ENCODE data around the gene SFTPA2.
"Not testable (repeated sequence)": the region's sequence is repeated elsewhere in the genome, so short reads cannot be mapped to it uniquely, and the experiment has no call there.

The SFTPA2 gene

DNA sequence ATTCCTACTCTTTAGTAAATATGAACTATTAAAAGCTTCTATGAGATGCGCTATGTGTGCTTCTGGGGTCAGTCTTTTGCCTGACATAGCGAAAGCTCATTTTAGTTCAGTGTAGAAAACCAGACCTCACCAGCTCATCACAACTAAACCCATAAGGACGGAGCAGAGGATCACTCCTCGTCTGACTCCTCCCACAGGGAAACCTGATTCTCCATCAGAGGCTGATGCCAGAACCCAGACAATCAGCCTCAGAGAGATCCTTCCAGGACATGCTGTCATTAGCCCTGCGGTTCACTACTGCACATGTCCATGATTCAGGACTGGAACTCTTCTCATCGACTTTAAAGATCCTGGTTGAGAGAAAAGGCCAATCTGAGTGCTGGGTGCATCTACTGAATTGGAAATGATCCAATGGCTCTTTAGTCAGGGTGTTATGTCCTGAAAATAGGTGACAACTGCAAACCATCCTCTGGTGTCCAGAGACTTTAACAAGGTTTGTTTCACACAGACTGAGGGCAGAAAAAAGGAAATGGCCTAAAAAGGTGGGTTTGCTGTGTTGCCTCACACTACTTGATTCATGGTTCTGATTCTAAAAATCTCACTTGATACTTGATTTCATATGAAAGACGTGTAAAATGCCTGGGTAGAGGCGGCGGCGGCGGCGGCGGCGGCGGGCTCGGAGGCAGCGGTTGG is 48.2 kb downstream of the SFTPA2 start, which contains the start of gene EIF5AL1:
TSS of gene EIF5AL1 (plus strand) at position 643 of the 693 bp plus-strand sequence. CDS start 117 bp downstream, outside the sequence.
- not testable (repeated sequence) for DNase-seq (ENCODE audit: low read depth)

DNA sequence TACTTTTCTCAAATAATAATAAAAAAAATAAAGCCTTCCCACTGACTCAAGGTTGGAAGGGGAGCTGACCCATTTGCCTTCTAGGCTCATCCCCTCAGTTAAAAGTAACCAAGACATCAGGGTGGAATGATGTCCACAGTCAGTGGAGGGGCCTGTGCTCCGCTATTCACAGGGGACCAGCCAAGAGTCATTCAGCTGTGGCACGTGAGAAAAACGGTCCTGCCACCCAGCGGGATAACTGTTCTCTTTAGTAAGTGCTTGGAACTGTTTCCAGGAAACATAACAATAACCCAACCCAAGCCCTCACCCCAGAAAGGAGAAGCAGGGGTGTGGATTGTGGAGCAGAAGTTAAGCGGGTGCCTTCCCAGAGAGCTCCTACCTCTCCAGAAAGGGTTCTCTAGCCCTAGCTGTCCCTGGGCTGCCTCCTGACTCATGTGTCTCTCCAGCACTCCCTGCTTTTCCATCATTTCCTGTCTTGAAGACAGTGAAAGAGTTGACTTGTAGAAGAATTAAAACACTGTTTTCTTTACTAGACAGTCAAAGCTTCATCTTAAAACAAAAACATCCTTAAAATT is 50.2 kb downstream of the SFTPA2 start:
- DNase-seq (ENCODE audit: low read depth): not testable (repeated sequence)

DNA sequence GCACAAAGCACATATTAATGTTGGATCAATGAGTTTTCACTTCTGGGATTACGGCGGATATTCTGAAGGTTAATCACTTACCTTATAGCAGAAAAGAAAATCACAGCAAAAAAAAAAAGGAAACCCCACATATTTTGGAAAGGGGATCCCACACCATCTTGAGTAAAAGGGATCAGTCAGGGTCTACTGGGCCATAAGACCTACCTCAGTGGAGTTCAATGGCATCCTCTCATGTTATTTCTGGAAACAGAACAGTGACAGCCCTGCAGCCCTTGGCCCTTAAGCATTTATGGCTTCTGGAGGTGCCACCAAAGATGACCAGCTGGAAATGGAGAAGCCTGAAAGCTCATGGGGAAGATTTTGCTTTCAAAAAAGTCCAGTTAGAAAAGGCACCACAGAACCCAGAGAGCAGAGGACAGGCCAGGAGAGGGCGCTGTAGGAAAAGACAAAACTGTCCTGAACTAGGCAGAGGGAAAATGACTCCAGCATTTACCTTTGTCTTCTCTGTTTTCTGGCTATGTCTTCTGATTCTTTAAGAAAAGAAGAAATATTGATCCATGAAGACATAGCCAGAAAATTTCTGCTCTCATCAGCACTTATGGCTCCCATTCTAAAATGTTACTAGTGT is 50.8 kb downstream of the SFTPA2 start:
- not testable (repeated sequence) for DNase-seq (ENCODE audit: low read depth)

DNA sequence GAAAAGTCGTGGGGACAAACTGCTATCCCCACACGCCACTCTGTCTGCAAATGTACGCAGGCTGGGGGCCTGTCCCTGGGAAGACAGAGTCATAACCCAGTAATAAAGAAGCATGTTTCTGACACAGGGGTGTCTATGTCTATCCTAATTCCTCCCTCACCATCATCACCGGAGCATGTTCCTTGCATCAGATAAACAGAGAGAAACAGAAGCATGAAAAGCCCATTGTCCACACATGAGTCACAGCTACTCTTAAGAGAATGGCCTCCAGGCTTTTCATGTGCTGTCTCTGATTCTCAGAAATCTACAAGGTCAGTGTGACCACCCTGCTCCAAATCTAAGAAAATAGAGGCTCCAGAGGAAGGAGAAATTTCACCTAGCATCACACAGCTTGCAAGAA is 52.0 kb downstream of the SFTPA2 start:
- not testable (repeated sequence) for DNase-seq (ENCODE audit: low read depth)

DNA sequence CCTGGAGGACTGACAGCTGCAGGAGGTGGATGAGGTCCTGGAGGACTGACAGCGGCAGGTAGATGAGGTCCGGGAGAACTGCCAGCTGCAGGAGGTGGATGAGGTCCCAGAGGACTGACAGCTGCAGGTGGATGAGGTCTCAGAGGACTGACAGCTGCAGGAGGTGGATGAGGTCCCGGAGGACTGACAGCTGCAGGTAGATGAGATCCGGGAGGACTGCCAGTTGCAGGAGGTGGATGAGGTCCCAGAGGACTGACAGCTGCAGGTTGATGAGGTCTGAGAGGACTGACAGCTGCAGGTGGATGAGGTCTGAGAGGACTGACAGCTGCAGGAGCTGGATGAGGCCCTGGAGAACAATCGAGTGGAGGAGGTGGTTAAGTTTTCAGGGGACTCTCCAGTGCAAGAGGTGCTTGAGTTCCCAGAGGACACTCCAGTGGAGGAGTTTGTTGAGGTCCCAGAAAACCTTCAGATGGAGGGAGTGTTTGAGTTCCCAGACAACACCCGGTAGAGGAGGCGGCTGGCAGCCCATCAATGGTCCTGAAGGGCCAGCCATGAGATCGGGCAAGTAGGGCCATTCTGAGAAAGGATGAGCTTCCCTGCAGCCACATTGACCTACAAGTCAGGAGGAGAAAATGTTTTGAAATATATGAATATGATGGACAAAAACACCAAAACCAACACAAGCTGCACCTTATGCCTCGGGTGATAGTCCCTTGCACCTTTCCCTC is 52.6 kb downstream of the SFTPA2 start:
- DNase-seq (ENCODE audit: low read depth): no peak

Measured in stimulated activated CD8-positive, alpha-beta memory T cell treated with anti-CD3 and anti-CD28 coated beads, Interleukin-4, amount 100 ng/mL, for 24 hours (primary cell).